Testis (tissue), 3 donors: ENCODE results near the gene CATSPERE. TPM values are rescaled to one million over a fixed set of nuclear protein-coding genes. Genes with fewer than 3 reads are reported as not detected.
"Not testable (repeated sequence)": the region's sequence is repeated elsewhere in the genome, so short reads cannot be mapped to it uniquely, and the experiment has no call there.

Source experiments
- DNase-seq: peaks from one replicate; pipeline ENCODE4 v3.0.0-alpha.2; 2019
- H3K27ac ChIP-seq, 2 donors: fragments of 200-600 bp; sonication (generic); one replicate each; pipeline ENCODE4 v1.5.1; 2019
- H3K27me3 ChIP-seq: fragments of 200-600 bp; sonication (generic); one replicate; pipeline ENCODE4 v1.5.1; 2019
- H3K36me3 ChIP-seq: fragments of 200-600 bp; sonication (generic); one replicate; pipeline ENCODE4 v1.5.1; 2017; ENCODE audit warnings: low read depth; ENCODE audit errors: missing control alignments
- H3K4me1 ChIP-seq: fragments of 200-600 bp; sonication (generic); one replicate; pipeline ENCODE4 v1.5.1; 2019
- H3K4me3 ChIP-seq, 2 donors: fragments of 200-600 bp; sonication (generic); one replicate each; pipeline ENCODE4 v1.5.1; 2017 to 2019
- H3K9me3 ChIP-seq: fragments of 200-600 bp; sonication (generic); one replicate; pipeline ENCODE4 v1.5.1; 2017
- POLR2A ChIP-seq: fragments of 450-650 bp; IDR thresholded peaks from one replicate; pipeline ENCODE4 v1.6.1; 2017; ENCODE audit warnings: antibody characterized with exemption, mild to moderate bottlenecking, moderate library complexity
- WGBS, 2 donors: methylation state at CpG; one replicate each; pipeline ENCODE4 v1.1.5; 2018; 5-methylcytosine and 5-hydroxymethylcytosine counted together
- intact Hi-C: fragments of 100-400 bp; cut with DNase I; formaldehyde crosslinking; loops from one replicate; pipeline ENCODE4 v1.15.1; 2023; ENCODE audit warnings: low total_unique reads
- polyA plus RNA-seq: library from polyadenylated mRNA; stranded (reverse); fragments of 350-450 nt; fragmentation: Illumina TruSeq; extraction: RNeasy Lipid Tissue Mini Kit (QIAGEN cat#74804); gene quantifications from one replicate; pipeline ENCODE4 v1.2.3, GENCODE V29; 2014; ENCODE audit warnings: low read depth, low replicate concordance; ENCODE audit not compliant: insufficient read depth
- small RNA-seq, 2 donors: library from RNA; depleted of rRNA; stranded (forward); fragments of <200 nt; gene quantifications; one replicate each; pipeline ENCODE3, GENCODE V24; 2016
- total RNA-seq, 2 donors: library from RNA; depleted of rRNA; stranded (reverse); fragments of >200 nt; gene quantifications; one replicate each; pipeline ENCODE4 v1.2.3, GENCODE V29; 2016
- TF ChIP-seq, protein P1 (sequence below), 3 experiments: fragments of 450-650 bp in 2 of 3; fragments of 200-600 bp in 1 of 3; sonication (generic) in 1 of 3; IDR thresholded peaks; one replicate each; pipeline ENCODE4 v1.5.1; 2016 to 2019; ENCODE audit warnings: antibody characterized with exemption in 3 of 3, mild to moderate bottlenecking in 2 of 3, moderate library complexity in 1 of 3

CATSPERE gene
- total and polyA plus RNA-seq, 3 donors from 2014 or later, result 10.4 to 46.0 (median 15.7) TPM

DNA sequence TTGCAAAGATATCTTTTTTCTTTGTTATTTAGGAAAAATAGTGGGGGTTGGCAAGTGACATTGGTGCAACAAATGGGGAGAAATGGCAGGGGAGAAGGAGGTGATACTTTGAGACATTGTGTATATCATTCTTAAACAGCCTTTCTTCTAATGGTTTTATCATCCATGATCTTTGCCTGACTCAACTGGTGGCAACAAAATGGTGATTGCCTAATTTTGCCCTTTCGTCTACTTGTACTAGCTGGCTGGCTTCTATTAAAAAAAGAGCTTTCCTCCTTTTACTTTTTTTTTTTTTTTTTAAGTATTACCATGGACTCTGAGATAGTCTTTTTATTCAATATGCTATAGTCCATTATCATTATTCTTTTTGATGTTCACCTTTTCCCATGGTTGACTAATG lies 219.6 kb downstream of the CATSPERE start:
- H3K36me3 ChIP-seq, result no peaks in the 10 kb centered on the region
- intact Hi-C loops, result no loop called here
- H3K4me1 ChIP-seq, result no peaks in the 10 kb centered on the region
- H3K27me3 ChIP-seq, result no peaks in the 10 kb centered on the region
- H3K4me3 ChIP-seq, result no peak overlapping the region
- no peaks in the 10 kb centered on the region for H3K9me3 ChIP-seq
- H3K27ac ChIP-seq, result no peak overlapping the region
- DNase-seq, result no peak
- 97 to 100% methylated on average over 1 of the region's 1 CpG for WGBS, 2 donors
- TF ChIP-seq, protein P1, sequence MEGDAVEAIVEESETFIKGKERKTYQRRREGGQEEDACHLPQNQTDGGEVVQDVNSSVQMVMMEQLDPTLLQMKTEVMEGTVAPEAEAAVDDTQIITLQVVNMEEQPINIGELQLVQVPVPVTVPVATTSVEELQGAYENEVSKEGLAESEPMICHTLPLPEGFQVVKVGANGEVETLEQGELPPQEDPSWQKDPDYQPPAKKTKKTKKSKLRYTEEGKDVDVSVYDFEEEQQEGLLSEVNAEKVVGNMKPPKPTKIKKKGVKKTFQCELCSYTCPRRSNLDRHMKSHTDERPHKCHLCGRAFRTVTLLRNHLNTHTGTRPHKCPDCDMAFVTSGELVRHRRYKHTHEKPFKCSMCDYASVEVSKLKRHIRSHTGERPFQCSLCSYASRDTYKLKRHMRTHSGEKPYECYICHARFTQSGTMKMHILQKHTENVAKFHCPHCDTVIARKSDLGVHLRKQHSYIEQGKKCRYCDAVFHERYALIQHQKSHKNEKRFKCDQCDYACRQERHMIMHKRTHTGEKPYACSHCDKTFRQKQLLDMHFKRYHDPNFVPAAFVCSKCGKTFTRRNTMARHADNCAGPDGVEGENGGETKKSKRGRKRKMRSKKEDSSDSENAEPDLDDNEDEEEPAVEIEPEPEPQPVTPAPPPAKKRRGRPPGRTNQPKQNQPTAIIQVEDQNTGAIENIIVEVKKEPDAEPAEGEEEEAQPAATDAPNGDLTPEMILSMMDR (IDR thresholded peaks at IDR 0.05), result no peak
- no peak for TF ChIP-seq POLR2A

DNA sequence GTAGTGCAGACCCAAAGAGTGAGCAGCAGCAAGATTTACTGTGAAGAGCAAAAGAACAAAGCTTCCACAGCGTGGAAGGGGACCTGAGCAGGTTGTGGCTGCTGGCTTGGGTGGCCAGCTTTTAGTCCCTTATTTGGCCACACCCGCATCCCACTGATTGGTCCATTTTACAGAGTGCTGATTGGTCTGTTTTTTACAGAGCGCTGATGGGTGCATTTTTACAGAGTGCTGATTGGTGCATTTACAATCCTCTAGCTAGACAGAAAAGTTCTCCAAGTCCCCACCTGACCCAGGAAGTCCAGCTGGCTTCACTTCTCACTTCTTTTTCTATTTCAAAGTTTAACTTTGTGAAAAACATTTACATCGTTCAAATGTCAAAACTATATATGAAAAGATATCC lies 221.0 kb downstream of the CATSPERE start:
- WGBS, 2 donors, result 94 to 96% methylated on average over 4 of the region's 4 CpGs
- H3K36me3 ChIP-seq, H3K27ac ChIP-seq, intact Hi-C loops, DNase-seq, H3K4me1 ChIP-seq, H3K4me3 ChIP-seq, H3K27me3 ChIP-seq, H3K9me3 ChIP-seq: not testable (repeated sequence)

Small RNAs within 50 kb of the gene (small RNA-seq; reads per million reads assigned to genes)
- 0 reads per million in 2 donors for gene CYCSP5

Other genes starting within 250 kb of the CATSPERE start
- 10 to 100 TPM; 61.0 to 76.3 TPM for gene ADSS2, start 9.4 kb upstream of the CATSPERE start, total RNA-seq
- gene ADSS2, start 9.4 kb upstream of the CATSPERE start, polyA plus RNA-seq, result 96.2 TPM
- 10 to 100 TPM; 70.0 to 72.7 TPM for gene DESI2, start 191.9 kb downstream of the CATSPERE start, total RNA-seq
- 114 TPM for gene DESI2, start 191.9 kb downstream of the CATSPERE start, polyA plus RNA-seq